HepG2 (cell line): ENCODE results near the gene ENTPD2. TPM values are rescaled to one million over a fixed set of nuclear protein-coding genes. Genes with fewer than 3 reads are reported as not detected.

Experiments
- AGO1 ChIP-seq: fragments of 200-400 bp; formaldehyde crosslinking; IDR thresholded peaks from 2 replicates; pipeline ENCODE4 v1.6.1; 2017; ENCODE audit warnings: mild to moderate bottlenecking, low read depth, low read length, moderate library complexity; ENCODE audit not compliant: poor library complexity, severe bottlenecking
- ARHGAP35 ChIP-seq: sonication (generic); formaldehyde crosslinking; IDR thresholded peaks from 2 replicates; pipeline ENCODE4 v1.9.0; 2022; ENCODE audit warnings: mild to moderate bottlenecking, inconsistent platforms, moderate library complexity, missing genetic modification reagents, borderline replicate concordance
- ASH2L ChIP-seq: fragments of 300-600, 200-600 bp; sonication (generic); IDR thresholded peaks from 2 replicates; pipeline ENCODE4 v1.7.0; 2017; ENCODE audit warnings: low read depth, mild to moderate bottlenecking, moderate library complexity, mixed read lengths, low read length; ENCODE audit not compliant: insufficient read length
- ERF ChIP-seq: IDR thresholded peaks from 2 replicates; pipeline ENCODE4 v1.6.1; 2018; ENCODE audit warnings: missing biosample characterization, missing genetic modification reagents
- GABPB1 ChIP-seq: IDR thresholded peaks from 2 replicates; pipeline ENCODE4 v1.6.1; 2016; ENCODE audit warnings: mild to moderate bottlenecking, missing genetic modification reagents, moderate library complexity, missing compliant biosample characterization
- HHEX ChIP-seq: IDR thresholded peaks from 2 replicates; pipeline ENCODE4 v1.6.1; 2016; ENCODE audit warnings: control low read depth
- HNRNPL ChIP-seq: fragments of 200-400 bp; formaldehyde crosslinking; IDR thresholded peaks from 2 replicates; pipeline ENCODE4 v1.6.1; 2017; ENCODE audit warnings: mild to moderate bottlenecking, low read depth, low read length
- KDM2A ChIP-seq: sonication (generic); formaldehyde crosslinking; IDR thresholded peaks from 2 replicates; pipeline ENCODE4 v1.4.0; 2020; ENCODE audit warnings: low read depth, missing genetic modification reagents, borderline replicate concordance
- MXI1 ChIP-seq: IDR thresholded peaks from 3 replicates; pipeline ENCODE4 v1.6.1; 2012; ENCODE audit warnings: low read depth, low read length, inconsistent platforms, borderline replicate concordance
- NR2F1 ChIP-seq, 2 experiments: fragments of 450-650 bp in 1 of 2; formaldehyde crosslinking in 1 of 2; IDR thresholded peaks; 2 replicates each; pipeline versions ENCODE4 v1.5.0 to v1.6.1; 2016 to 2020; ENCODE audit warnings: mild to moderate bottlenecking in 1 of 2, missing compliant biosample characterization in 1 of 2, missing genetic modification reagents in 1 of 2, moderate library complexity in 1 of 2
- ONECUT2 ChIP-seq: sonication (generic); formaldehyde crosslinking; IDR thresholded peaks from 2 replicates; pipeline ENCODE4 v1.4.0; 2020; ENCODE audit warnings: missing genetic modification reagents
- PHF8 ChIP-seq: sonication (generic); formaldehyde crosslinking; IDR thresholded peaks from 2 replicates; pipeline ENCODE4 v1.5.0; 2020; ENCODE audit warnings: missing genetic modification reagents
- POLR2AphosphoS5 ChIP-seq: IDR thresholded peaks from 2 replicates; pipeline ENCODE4 v1.6.1; 2012; ENCODE audit warnings: low read depth, low read length
- SPEN ChIP-seq: sonication (generic); formaldehyde crosslinking; IDR thresholded peaks from 2 replicates; pipeline ENCODE4 v1.5.1; 2020; ENCODE audit warnings: low read depth, mild to moderate bottlenecking, missing genetic modification reagents
- TARDBP ChIP-seq: sonication (generic); formaldehyde crosslinking; IDR thresholded peaks from 2 replicates; pipeline ENCODE4 v1.8.0; 2022; ENCODE audit warnings: mild to moderate bottlenecking, missing genetic modification reagents
- TBX2 ChIP-seq: sonication (generic); formaldehyde crosslinking; IDR thresholded peaks from 2 replicates; pipeline ENCODE4 v1.5.0; 2020; ENCODE audit warnings: missing genetic modification reagents, mild to moderate bottlenecking, borderline replicate concordance
- TGIF2 ChIP-seq: IDR thresholded peaks from 2 replicates; pipeline ENCODE4 v1.6.1; 2016; ENCODE audit warnings: control low read depth, missing compliant biosample characterization
- ZFP62 ChIP-seq: sonication (generic); formaldehyde crosslinking; IDR thresholded peaks from 2 replicates; pipeline ENCODE4 v1.4.0; 2020; ENCODE audit warnings: missing genetic modification reagents
- ZNF234 ChIP-seq: sonication (generic); formaldehyde crosslinking; conservative IDR thresholded peaks from 2 replicates; pipeline ENCODE4 v1.5.1; 2020; ENCODE audit warnings: mild to moderate bottlenecking, missing genetic modification reagents
- ZNF7 ChIP-seq: IDR thresholded peaks from 2 replicates; pipeline ENCODE4 v1.6.1; 2016; ENCODE audit warnings: missing biosample characterization, missing genetic modification reagents
- polyA plus RNA-seq, 8 experiments: library from polyadenylated mRNA; depleted of rRNA in 3 of 8; stranded (reverse) in 7 of 8; unstranded in 1 of 8; fragments of >200 nt; fragmentation: Illumina TruSeq in 4 of 8; extraction: Trizol in 4 of 8; gene quantifications; 2 replicates each; pipeline versions ENCODE4 v1.2.1 to v1.2.3, GENCODE V29; 2011 to 2016; ENCODE audit warnings: low read depth in 4 of 8, missing spikeins in 1 of 8, mixed read lengths in 1 of 8; ENCODE audit not compliant: insufficient read depth in 1 of 8
- total RNA-seq, 5 experiments: library from RNA; depleted of rRNA; stranded (reverse); fragments of >200 nt; fragmentation: Illumina TruSeq; extraction: Trizol; gene quantifications; 2 replicates each; pipeline ENCODE4 v1.2.3, GENCODE V29; 2016; ENCODE audit warnings: low read depth in 1 of 5
- TF ChIP-seq, protein P1 (sequence below): IDR thresholded peaks from 2 replicates; pipeline ENCODE4 v1.6.1; 2016; ENCODE audit warnings: mild to moderate bottlenecking, missing biosample characterization, missing genetic modification reagents
- TF ChIP-seq, protein P2 (sequence below): sonication (generic); formaldehyde crosslinking; IDR thresholded peaks from 2 replicates; pipeline ENCODE4 v1.4.0; 2020; ENCODE audit warnings: mild to moderate bottlenecking, missing genetic modification reagents
- TF ChIP-seq, protein P3 (sequence below), 2 experiments: sonication (generic) in 1 of 2; formaldehyde crosslinking in 1 of 2; IDR thresholded peaks; 2 replicates each; pipeline versions ENCODE4 v1.4.0 to v1.6.1; 2016 to 2020; ENCODE audit warnings: borderline replicate concordance in 1 of 2, low read depth in 1 of 2, mild to moderate bottlenecking in 1 of 2, missing genetic modification reagents in 1 of 2
- TF ChIP-seq, protein P4 (sequence below): sonication (generic); formaldehyde crosslinking; IDR thresholded peaks from 2 replicates; pipeline ENCODE4 v1.4.0; 2020; ENCODE audit warnings: missing genetic modification reagents

ENTPD2 gene
- total and polyA plus RNA-seq, 2 of the 13 experiments (the other 11 are each of a cell fraction or from before 2014, with no cell fraction given), result 0.95 to 3.2 TPM

DNA sequence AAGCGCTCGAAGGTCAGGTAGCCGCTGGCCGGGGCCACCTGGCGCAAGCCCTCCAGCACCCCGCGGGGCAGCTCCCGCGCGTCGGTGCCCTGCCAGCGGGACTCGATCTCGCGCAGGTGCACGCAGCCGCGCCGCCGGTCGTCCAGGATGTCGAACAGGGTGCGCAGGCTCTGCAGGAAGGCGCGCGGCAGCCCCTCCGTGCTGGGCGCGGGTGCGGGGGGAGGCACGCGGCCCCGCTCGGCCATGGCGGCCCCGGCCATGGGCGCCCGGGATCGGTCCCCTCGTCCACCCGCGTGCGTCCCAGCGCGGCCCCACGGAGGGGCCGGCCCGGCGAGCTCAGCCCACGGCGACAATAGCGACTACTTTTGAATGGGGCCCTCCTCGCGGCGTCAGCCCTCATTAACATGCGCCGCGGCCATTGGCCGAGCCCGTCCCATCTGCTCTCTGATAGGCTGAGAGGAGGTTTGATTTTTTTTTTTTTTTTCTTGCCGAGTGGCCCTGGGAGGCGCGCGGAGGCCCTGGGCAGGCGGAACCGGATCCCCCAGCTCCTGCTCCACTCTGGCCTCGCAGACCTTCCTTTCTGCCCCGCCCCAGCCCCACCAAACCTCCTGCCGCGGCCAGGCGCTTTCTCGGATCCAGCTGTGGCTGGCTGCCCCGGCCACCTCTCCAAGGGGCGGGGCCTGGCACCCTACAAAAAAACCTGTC is 16.5 kb upstream of the ENTPD2 start, which contains the start of gene SAPCD2 (continued):
- TF ChIP-seq AGO1 (peak; percentile 61), HNRNPL (no peak), KDM2A (CRISPR knock-in tag) (peak; percentile 50; the same call in 1 of the 2 replicates), TGIF2 (CRISPR knock-in tag) (0 out of 2 replicates have a peak, but pooled peaks have one; percentile 20), MXI1 (peak; percentile 53; the same call in 1 of the 3 replicates), NR2F1 (CRISPR knock-in tag; IDR thresholded peaks at IDR 0.05) (no peak), ERF (0 out of 2 replicates have a peak, but pooled peaks have one; percentile 56), ONECUT2 (no peak), ARHGAP35 (no peak), ZFP62 (CRISPR knock-in tag) (no peak), SPEN (CRISPR knock-in tag) (0 out of 2 replicates have a peak, but pooled peaks have one; percentile 11), PHF8 (CRISPR knock-in tag) (peak; percentile 65; the same call in 1 of the 2 replicates), ASH2L (peak; percentile 73), ZNF7 (CRISPR knock-in tag) (no peak), POLR2AphosphoS5 (peak; percentile 79), TBX2 (CRISPR knock-in tag) (no peak; the same call in 1 of the 2 replicates), ZNF234 (CRISPR knock-in tag) (0 out of 2 replicates have a peak, but pooled peaks have one; percentile 24), TARDBP (CRISPR knock-in tag) (peak; percentile 34; the same call in 1 of the 2 replicates), GABPB1 (CRISPR knock-in tag) (peak; percentile 74), HHEX (CRISPR knock-in tag) (no peak)
- TF ChIP-seq, protein P1, sequence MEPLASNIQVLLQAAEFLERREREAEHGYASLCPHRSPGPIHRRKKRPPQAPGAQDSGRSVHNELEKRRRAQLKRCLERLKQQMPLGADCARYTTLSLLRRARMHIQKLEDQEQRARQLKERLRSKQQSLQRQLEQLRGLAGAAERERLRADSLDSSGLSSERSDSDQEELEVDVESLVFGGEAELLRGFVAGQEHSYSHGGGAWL (CRISPR knock-in tag), result peak; percentile 42; the same call in 1 of the 2 replicates
- TF ChIP-seq, protein P2, sequence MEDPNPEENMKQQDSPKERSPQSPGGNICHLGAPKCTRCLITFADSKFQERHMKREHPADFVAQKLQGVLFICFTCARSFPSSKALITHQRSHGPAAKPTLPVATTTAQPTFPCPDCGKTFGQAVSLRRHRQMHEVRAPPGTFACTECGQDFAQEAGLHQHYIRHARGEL (CRISPR knock-in tag), result no peak
- TF ChIP-seq, protein P3, sequence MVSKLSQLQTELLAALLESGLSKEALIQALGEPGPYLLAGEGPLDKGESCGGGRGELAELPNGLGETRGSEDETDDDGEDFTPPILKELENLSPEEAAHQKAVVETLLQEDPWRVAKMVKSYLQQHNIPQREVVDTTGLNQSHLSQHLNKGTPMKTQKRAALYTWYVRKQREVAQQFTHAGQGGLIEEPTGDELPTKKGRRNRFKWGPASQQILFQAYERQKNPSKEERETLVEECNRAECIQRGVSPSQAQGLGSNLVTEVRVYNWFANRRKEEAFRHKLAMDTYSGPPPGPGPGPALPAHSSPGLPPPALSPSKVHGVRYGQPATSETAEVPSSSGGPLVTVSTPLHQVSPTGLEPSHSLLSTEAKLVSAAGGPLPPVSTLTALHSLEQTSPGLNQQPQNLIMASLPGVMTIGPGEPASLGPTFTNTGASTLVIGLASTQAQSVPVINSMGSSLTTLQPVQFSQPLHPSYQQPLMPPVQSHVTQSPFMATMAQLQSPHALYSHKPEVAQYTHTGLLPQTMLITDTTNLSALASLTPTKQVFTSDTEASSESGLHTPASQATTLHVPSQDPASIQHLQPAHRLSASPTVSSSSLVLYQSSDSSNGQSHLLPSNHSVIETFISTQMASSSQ (IDR thresholded peaks at IDR 0.05; ENCODE audit: low read depth), result no peak
- TF ChIP-seq, protein P3 (CRISPR knock-in tag; IDR thresholded peaks at IDR 0.05; ENCODE audit: borderline replicate concordance), result no peak; the same call in 1 of the 2 replicates
- TF ChIP-seq, protein P4, sequence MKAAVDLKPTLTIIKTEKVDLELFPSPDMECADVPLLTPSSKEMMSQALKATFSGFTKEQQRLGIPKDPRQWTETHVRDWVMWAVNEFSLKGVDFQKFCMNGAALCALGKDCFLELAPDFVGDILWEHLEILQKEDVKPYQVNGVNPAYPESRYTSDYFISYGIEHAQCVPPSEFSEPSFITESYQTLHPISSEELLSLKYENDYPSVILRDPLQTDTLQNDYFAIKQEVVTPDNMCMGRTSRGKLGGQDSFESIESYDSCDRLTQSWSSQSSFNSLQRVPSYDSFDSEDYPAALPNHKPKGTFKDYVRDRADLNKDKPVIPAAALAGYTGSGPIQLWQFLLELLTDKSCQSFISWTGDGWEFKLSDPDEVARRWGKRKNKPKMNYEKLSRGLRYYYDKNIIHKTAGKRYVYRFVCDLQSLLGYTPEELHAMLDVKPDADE (CRISPR knock-in tag), result no peak
